Tibial artery (tissue), 4 donors: Measurements from ENCODE around the gene TCP11X2.
"Not testable (repeated sequence)": the region's sequence is repeated elsewhere in the genome, so short reads cannot be mapped to it uniquely, and the experiment has no call there.

Experiments used
- DNase-seq, 2 donors: peaks; one replicate each; pipeline ENCODE4 v3.0.0-alpha.2; 2019
- H3K27ac ChIP-seq, 2 donors: fragments of 200-600 bp; sonication (generic) in 1 of 2; 1 replicate in 1 of 2; 2 replicates in 1 of 2; pipeline ENCODE4 v1.5.1; 2018 to 2019; ENCODE audit warnings: mild to moderate bottlenecking in 1 of 2
- H3K27me3 ChIP-seq, 2 donors: fragments of 200-600 bp; sonication (generic) in 1 of 2; one replicate each; pipeline versions ENCODE4 v1.5.1 to v1.6.0; 2016 to 2019
- H3K36me3 ChIP-seq, 3 donors: fragments of 200-600 bp; sonication (generic) in 2 of 3; one replicate each; pipeline ENCODE4 v1.5.1; 2016 to 2019; ENCODE audit warnings: mild to moderate bottlenecking in 2 of 3
- H3K4me1 ChIP-seq, 4 donors: fragments of 200-600 bp; sonication (generic) in 2 of 4; 1 replicate in 3 of 4; 2 replicates in 1 of 4; pipeline ENCODE4 v1.5.1; 2016 to 2019
- H3K4me3 ChIP-seq, 2 donors: fragments of 200-600 bp; sonication (generic) in 1 of 2; 1 replicate in 1 of 2; 2 replicates in 1 of 2; pipeline ENCODE4 v1.5.1; 2018 to 2019; ENCODE audit warnings: mild to moderate bottlenecking in 2 of 2
- H3K9me3 ChIP-seq, 3 donors: fragments of 200-600 bp; sonication (generic) in 1 of 3; one replicate each; pipeline ENCODE4 v1.5.1; 2016 to 2019
- CTCF ChIP-seq, 2 experiments: fragments of 200-600 bp in 1 of 2; fragments of 450-650 bp in 1 of 2; IDR thresholded peaks; one replicate each; pipeline ENCODE4 v1.5.1; 2017 to 2019; ENCODE audit warnings: antibody characterized with exemption in 2 of 2, mild to moderate bottlenecking in 1 of 2, moderate library complexity in 1 of 2
- intact Hi-C: fragments of 100-400 bp; cut with DNase I; formaldehyde crosslinking; loops from one replicate; pipeline ENCODE4 v1.15.0; 2023; ENCODE audit warnings: low total_unique reads

TCP11X2 gene

GRCh38 chrX:102471762-102472220 is at the start of gene TCP11X2:
TCP11X2 (minus strand) TSS chrX:102471812.
- intact Hi-C loops, DNase-seq, H3K4me1 ChIP-seq: not testable (repeated sequence)

GRCh38 chrX:102517326-102517725 is 45.7 kb upstream of the TCP11X2 start:
- Histone ChIP-seq H3K27me3 (no peaks in the 10 kb centered on the region), H3K4me1 (peaks cover 0 to 6% (median 0%) of the 10 kb centered on the region in 4 donors), H3K9me3 (no peaks in the 10 kb centered on the region), H3K36me3 (no peaks in the 10 kb centered on the region), H3K4me3 (peak overlapping the region; percentile 54), H3K27ac (peak overlapping the region; percentile 12 to 48)
- DNase-seq, result no peak
- intact Hi-C loops, result no loop called here
- no peak for TF ChIP-seq CTCF (IDR thresholded peaks at IDR 0.05)

More at GRCh38 chrX:102471762-102472220, at the start of gene TCP11X2:
- H3K9me3 ChIP-seq, H3K27ac ChIP-seq, H3K4me3 ChIP-seq, H3K27me3 ChIP-seq, H3K36me3 ChIP-seq: not testable (repeated sequence)

- no peaks in the 10 kb centered on the region for H3K27me3 ChIP-seq
- DNase-seq, result peak; percentile 73 to 80
- H3K4me3 ChIP-seq, result peak within 1 kb of the TSS; percentile 54
- peaks cover 0 to 6% (median 0%) of the 10 kb centered on the region in 4 donors for H3K4me1 ChIP-seq
- peak within 1 kb of the TSS; percentile 12 to 48 for H3K27ac ChIP-seq
- intact Hi-C loops, result no loop called here
- TF ChIP-seq CTCF (IDR thresholded peaks at IDR 0.05), result no peak
- no peaks in the 10 kb centered on the region for H3K9me3 ChIP-seq
- no peaks in the 10 kb centered on the region for H3K36me3 ChIP-seq
Measured at GRCh38 chrX:102515975-102516941, 44.6 kb upstream of the TCP11X2 start, which contains the start of gene TMSB15A. TMSB15A (minus strand) TSS chrX:102516739.

- Histone ChIP-seq H3K9me3 (no peaks in the 10 kb centered on the region), H3K36me3 (no peaks in the 10 kb centered on the region), H3K27me3 (no peaks in the 10 kb centered on the region), H3K4me1 (peaks cover 0 to 6% (median 0%) of the 10 kb centered on the region in 4 donors), H3K27ac (no peak overlapping the region), H3K4me3 (no peak overlapping the region)
- no peak for DNase-seq
- intact Hi-C loops, result no loop called here
- TF ChIP-seq CTCF (IDR thresholded peaks at IDR 0.05), result no peak
Measured at GRCh38 chrX:102514536-102514935, 42.9 kb upstream of the TCP11X2 start.

GRCh38 chrX:102498732-102499131 is 27.1 kb upstream of the TCP11X2 start:
- H3K27ac ChIP-seq, result no peak overlapping the region
- DNase-seq, result no peak
- no peak overlapping the region for H3K4me3 ChIP-seq
- no peaks in the 10 kb centered on the region for H3K27me3 ChIP-seq
- TF ChIP-seq CTCF (IDR thresholded peaks at IDR 0.05), result no peak
- no peaks in the 10 kb centered on the region for H3K36me3 ChIP-seq
- intact Hi-C loops, result no loop called here
- H3K4me1 ChIP-seq, result no peaks in the 10 kb centered on the region
- H3K9me3 ChIP-seq, result peaks cover 0 to 9% (median 0%) of the 10 kb centered on the region in 3 donors

GRCh38 chrX:102491766-102492165 is 20.2 kb upstream of the TCP11X2 start:
- no peak for TF ChIP-seq CTCF (IDR thresholded peaks at IDR 0.05)
- H3K4me1 ChIP-seq, result no peaks in the 10 kb centered on the region
- intact Hi-C loops, result no loop called here
- H3K36me3 ChIP-seq, result no peaks in the 10 kb centered on the region
- H3K27me3 ChIP-seq, result no peaks in the 10 kb centered on the region
- no peak for DNase-seq
- H3K4me3 ChIP-seq, result no peak overlapping the region
- peaks cover 0 to 4% (median 0%) of the 10 kb centered on the region in 3 donors for H3K9me3 ChIP-seq
- H3K27ac ChIP-seq, result no peak overlapping the region

- H3K27me3 ChIP-seq, H3K4me3 ChIP-seq, DNase-seq, intact Hi-C loops, H3K36me3 ChIP-seq, H3K4me1 ChIP-seq, H3K9me3 ChIP-seq, H3K27ac ChIP-seq: not testable (repeated sequence)
Measured at GRCh38 chrX:102478765-102479164, 7.2 kb upstream of the TCP11X2 start.

GRCh38 chrX:102470215-102470614 is 1.4 kb downstream of the TCP11X2 start:
- H3K27ac ChIP-seq, intact Hi-C loops, H3K27me3 ChIP-seq, H3K4me3 ChIP-seq, H3K9me3 ChIP-seq, DNase-seq, H3K4me1 ChIP-seq, H3K36me3 ChIP-seq: not testable (repeated sequence)

GRCh38 chrX:102458615-102459014 is 13.0 kb downstream of the TCP11X2 start:
- H3K27ac ChIP-seq, H3K4me3 ChIP-seq, H3K9me3 ChIP-seq, H3K27me3 ChIP-seq, H3K36me3 ChIP-seq, intact Hi-C loops, H3K4me1 ChIP-seq, DNase-seq: not testable (repeated sequence)
